HG03521 (cell line): ENCODE results near the gene CDH26.

ENCODE experiments used
- ATAC-seq: cut with Tn5 transposase; IDR thresholded peaks from one replicate; pipeline ENCODE4 v1.9.1; 2021; ENCODE audit warnings: mild to moderate bottlenecking, moderate library complexity; ENCODE audit not compliant: unreplicated experiment

Gene CDH26

GRCh38 chr20:59977086-59977485, 18.9 kb downstream of the CDH26 start:
- ATAC-seq = no peak

- ATAC-seq = no peak
Observed at GRCh38 chr20:59983076-59983475, 24.9 kb downstream of the CDH26 start.

- ATAC-seq = no peak
Observed at GRCh38 chr20:59984541-59984940, 26.3 kb downstream of the CDH26 start.

GRCh38 chr20:59985164-59985563, 26.9 kb downstream of the CDH26 start:
- ATAC-seq = no peak

- ATAC-seq = no peak
Observed at GRCh38 chr20:59985864-59986263, 27.6 kb downstream of the CDH26 start.

- ATAC-seq = no peak
Observed at GRCh38 chr20:59987135-59987534, 28.9 kb downstream of the CDH26 start.

- no peak for ATAC-seq
Observed at GRCh38 chr20:59988141-59988540, 29.9 kb downstream of the CDH26 start.

GRCh38 chr20:59992526-59993084, 34.4 kb downstream of the CDH26 start:
- ATAC-seq = no peak

- no peak for ATAC-seq
Observed at GRCh38 chr20:59993736-59994430, 35.7 kb downstream of the CDH26 start.

- ATAC-seq = no peak
Observed at GRCh38 chr20:59994697-59995122, 36.5 kb downstream of the CDH26 start.

GRCh38 chr20:59996108-59996507, 37.9 kb downstream of the CDH26 start:
- ATAC-seq = no peak

- ATAC-seq = no peak
Observed at GRCh38 chr20:59997896-59998295, 39.7 kb downstream of the CDH26 start.

- ATAC-seq = no peak
Observed at GRCh38 chr20:59999502-59999901, 41.3 kb downstream of the CDH26 start.

GRCh38 chr20:60000271-60001042, 42.2 kb downstream of the CDH26 start:
- ATAC-seq = no peak

GRCh38 chr20:60001108-60001507, 42.9 kb downstream of the CDH26 start:
- ATAC-seq = no peak

- no peak for ATAC-seq
Observed at GRCh38 chr20:60003776-60004175, 45.6 kb downstream of the CDH26 start.

GRCh38 chr20:60006261-60006660, 48.0 kb downstream of the CDH26 start:
- ATAC-seq = no peak

GRCh38 chr20:60007464-60007863, 49.2 kb downstream of the CDH26 start:
- ATAC-seq = no peak

- no peak for ATAC-seq
Observed at GRCh38 chr20:60008130-60008808, 50.0 kb downstream of the CDH26 start.

- no peak for ATAC-seq
Observed at GRCh38 chr20:60009318-60009717, 51.1 kb downstream of the CDH26 start.

- ATAC-seq = no peak
Observed at GRCh38 chr20:60009826-60010616, 51.8 kb downstream of the CDH26 start.
